ENCODE results near the gene DAAM2. TPM values are rescaled to one million over a fixed set of nuclear protein-coding genes. Genes with fewer than 3 reads are reported as not detected.

Gene DAAM2
- total and polyA plus RNA-seq, 2 of the 8 experiments (the other 6 are each of a cell fraction or from before 2014, with no cell fraction given) = 1.5 to 2.9 TPM

GRCh38 chr6:39892490-39893129, 100.4 kb downstream of the DAAM2 start:
- no peaks in the 10 kb centered on the region for H3K36me3 ChIP-seq (ENCODE audit: control insufficient read depth in 2 of 4, insufficient read depth in 4 of 4, low read length in 3 of 4)
- H3K4me3 ChIP-seq (ENCODE audit: extremely low read depth in 1 of 4, insufficient read depth in 2 of 4, low read depth in 3 of 4, low read length in 4 of 4) = no peak overlapping the region
- H3K79me2 ChIP-seq (ENCODE audit: control insufficient read depth in 1 of 2, insufficient read depth in 2 of 2, low read length in 2 of 2) = no peaks in the 10 kb centered on the region
- DNase-seq (ENCODE audit: low read depth in 1 of 2, low spot score in 2 of 2) (peak; percentile 17 to 83), FAIRE-seq (peak; percentile 58)
- no peaks in the 10 kb centered on the region for H4K20me1 ChIP-seq (replicated peaks in 1 of 2; ENCODE audit: control insufficient read depth in 1 of 2, insufficient read depth in 2 of 2, low read length in 2 of 2)
- no peak overlapping the region for H2BK5ac ChIP-seq (ENCODE audit: low read depth, low read length)
- H3K4ac ChIP-seq (replicated peaks; ENCODE audit: insufficient read length, low read depth, low read length) = no peak overlapping the region
- peaks cover 0 to 6% (median 2%) of the 10 kb centered on the region in 4 experiments; a peak in 2 of 7 replicates for H3K4me1 ChIP-seq (replicated peaks in 1 of 4; ENCODE audit: control insufficient read depth in 3 of 4, insufficient read depth in 4 of 4, low read length in 3 of 4)
- no peaks in the 10 kb centered on the region for H3K27me3 ChIP-seq (replicated peaks in 1 of 4; ENCODE audit: control insufficient read depth in 3 of 4, extremely low read depth in 1 of 4, insufficient read depth in 3 of 4, low read length in 3 of 4)
- H4K5ac ChIP-seq (ENCODE audit: insufficient read length, low read depth, low read length) = no peak overlapping the region
- TF ChIP-seq RAD21 (IDR thresholded peaks at IDR 0.05 in 1 of 2, conservative IDR thresholded peaks at IDR 0.05 in 1 of 2; ENCODE audit: low read depth in 2 of 2, low read length in 2 of 2) (peak; percentile 91 to 92), CTCF (IDR thresholded peaks at IDR 0.05; ENCODE audit: control extremely low read depth in 1 of 3, insufficient read depth in 1 of 3, low read depth in 1 of 3, low read length in 3 of 3) (peak; percentile 82 to 95 (median 91)), POLR2A (IDR thresholded peaks at IDR 0.05; ENCODE audit: control extremely low read depth in 1 of 2, low read depth in 2 of 2, low read length in 2 of 2) (no peak)
- no peak overlapping the region for H3K9ac ChIP-seq (replicated peaks in 1 of 4; ENCODE audit: extremely low read depth in 1 of 4, low read depth in 3 of 4, low read length in 3 of 4)
- ChIA-PET CTCF (ENCODE audit: partially characterized antibody) (interaction anchor here (0.6 to 12.0 kb wide), 23 partner anchors 13 to 529 kb away, joined by 3 to 135 read pairs (median 4); no protein-coding TSS in a partner anchor), POLR2A (ENCODE audit: partially characterized antibody) (no interaction called here)
- H2BK12ac ChIP-seq (ENCODE audit: low read depth, low read length) = no peak overlapping the region
- H3K4me2 ChIP-seq (ENCODE audit: insufficient read depth in 1 of 2, low read depth in 2 of 2, low read length in 2 of 2) = no peak overlapping the region
- no peak overlapping the region for H3K18ac ChIP-seq (ENCODE audit: extremely low read depth, low read length)
- no peak overlapping the region for H2BK20ac ChIP-seq (ENCODE audit: low read length)
- H3K9me3 ChIP-seq (ENCODE audit: insufficient read depth in 2 of 2, low read depth in 1 of 2, low read length in 1 of 2) = no peaks in the 10 kb centered on the region
- no peak overlapping the region for H3K27ac ChIP-seq (ENCODE audit: low read depth, low read length)
- H2AFZ ChIP-seq (ENCODE audit: low read length) = no peak overlapping the region
- H2BK120ac ChIP-seq (replicated peaks; ENCODE audit: low read depth, low read length) = no peak overlapping the region
- no peak overlapping the region for H4K91ac ChIP-seq (replicated peaks; ENCODE audit: insufficient read length, low read length)
- no peaks in the 10 kb centered on the region for H3K79me1 ChIP-seq (ENCODE audit: low read depth, low read length)
- H3K56ac ChIP-seq (replicated peaks; ENCODE audit: insufficient read length, low read depth, low read length) = no peak overlapping the region
- H2AK5ac ChIP-seq (ENCODE audit: low read depth, low read length) = no peak overlapping the region
- H3K23ac ChIP-seq (ENCODE audit: insufficient read length) = no peak overlapping the region
- H4K8ac ChIP-seq (ENCODE audit: extremely low read depth, insufficient read depth, low read length) = no peak overlapping the region
- H3K14ac ChIP-seq (ENCODE audit: insufficient read length) = no peak overlapping the region
- no peaks in the 10 kb centered on the region for H3K23me2 ChIP-seq (ENCODE audit: low read depth, low read length)
- H2BK15ac ChIP-seq (ENCODE audit: low read length) = no peak overlapping the region
- WGBS, 2 experiments (ENCODE audit: extremely low coverage in 1 of 2, insufficient coverage in 1 of 2, insufficient read length in 1 of 2, insufficient replicate concordance in 2 of 2, low coverage in 1 of 2, low lambda C conversion rate in 2 of 2, missing lambda C conversion rate in 1 of 2) = 50% methylated on average over 2 of the region's 2 CpGs; no CpG with 5 or more reads in 1 of the 2 experiments
